DND-41 (cell line): Measurements from ENCODE around the gene CDH5.

Experiments
- ATAC-seq: fragments of 200-7000 bp; cut with Tn5 transposase; 3 replicates; pipeline ENCODE4 v1.9.1; 2021; ENCODE audit warnings: low read depth; ENCODE audit not compliant: insufficient read depth
- DNase-seq: peaks from one replicate; pipeline ENCODE4 v3.0.0-alpha.2; 2020
- H2AFZ ChIP-seq: 2 replicates; pipeline ENCODE4 v1.6.0; 2012; ENCODE audit warnings: low read depth, low read length
- H3K27ac ChIP-seq: 2 replicates; pipeline ENCODE4 v1.5.1; 2012; ENCODE audit warnings: low read length, inconsistent platforms
- H3K27me3 ChIP-seq: fragments of 200-600 bp; sonication (generic); 2 replicates; pipeline ENCODE4 v1.6.0; 2012; ENCODE audit warnings: low read length, mild to moderate bottlenecking, inconsistent platforms; ENCODE audit not compliant: insufficient read depth, poor library complexity
- H3K36me3 ChIP-seq: 2 replicates; pipeline ENCODE4 v1.5.1; 2012; ENCODE audit warnings: low read length, inconsistent platforms; ENCODE audit not compliant: insufficient read depth
- H3K4me1 ChIP-seq: 2 replicates; pipeline ENCODE4 v1.5.1; 2012; ENCODE audit warnings: mild to moderate bottlenecking, low read length; ENCODE audit not compliant: insufficient read depth
- H3K4me2 ChIP-seq: 2 replicates; pipeline ENCODE4 v1.6.0; 2012; ENCODE audit warnings: mild to moderate bottlenecking, moderate library complexity, low read length, inconsistent platforms; ENCODE audit not compliant: insufficient read depth
- H3K4me3 ChIP-seq, 2 experiments: fragments of 200-600 bp in 1 of 2; shearing (Covaris generic) in 1 of 2; 2 replicates each; pipeline ENCODE4 v1.5.1; 2012 to 2016; ENCODE audit warnings: inconsistent platforms in 2 of 2, low read length in 2 of 2, mild to moderate bottlenecking in 2 of 2, low read depth in 1 of 2, moderate library complexity in 1 of 2
- H3K79me2 ChIP-seq: 2 replicates; pipeline ENCODE4 v1.6.0; 2012; ENCODE audit warnings: low read length, inconsistent platforms; ENCODE audit not compliant: insufficient read depth
- H3K9ac ChIP-seq: 2 replicates; pipeline ENCODE4 v1.6.0; 2012; ENCODE audit warnings: low read depth, mild to moderate bottlenecking, inconsistent platforms, low read length, moderate library complexity
- H3K9me3 ChIP-seq: 2 replicates; pipeline ENCODE4 v1.5.1; 2012; ENCODE audit warnings: low read length, moderate library complexity, mild to moderate bottlenecking, inconsistent platforms; ENCODE audit not compliant: insufficient read depth, severe bottlenecking
- H4K20me1 ChIP-seq: 2 replicates; pipeline ENCODE4 v1.6.0; 2012; ENCODE audit warnings: low read length; ENCODE audit not compliant: insufficient read depth
- CTCF ChIP-seq: IDR thresholded peaks from 2 replicates; pipeline ENCODE4 v1.5.1; 2012; ENCODE audit warnings: borderline replicate concordance, low read length, moderate library complexity, mild to moderate bottlenecking; ENCODE audit not compliant: poor library complexity, severe bottlenecking; ENCODE audit errors: extremely low read depth
- EZH2 ChIP-seq: IDR thresholded peaks from 3 replicates; pipeline ENCODE4 v1.6.1; 2012; ENCODE audit warnings: borderline replicate concordance, low read depth, mild to moderate bottlenecking, moderate library complexity, low read length, inconsistent platforms; ENCODE audit not compliant: severe bottlenecking

CDH5 gene

GRCh38 chr16:66440271-66440802 is 73.8 kb downstream of the CDH5 start:
- Histone ChIP-seq H3K79me2 (no peaks in the 10 kb centered on the region), H3K4me2 (no peak overlapping the region), H3K27me3 (no peaks in the 10 kb centered on the region), H3K9ac (no peak overlapping the region), H3K9me3 (no peaks in the 10 kb centered on the region), H3K27ac (no peak overlapping the region), H2AFZ (no peak overlapping the region), H3K4me3 (no peak overlapping the region), H3K4me1 (no peaks in the 10 kb centered on the region), H3K36me3 (no peaks in the 10 kb centered on the region), H4K20me1 (no peaks in the 10 kb centered on the region)
- DNase-seq, result no peak
- no peak for TF ChIP-seq CTCF
- no peak for TF ChIP-seq EZH2
- no peak for ATAC-seq

- no peak for TF ChIP-seq EZH2
- Histone ChIP-seq H3K4me3 (no peak overlapping the region), H3K27ac (no peak overlapping the region), H4K20me1 (no peaks in the 10 kb centered on the region), H3K9ac (no peak overlapping the region), H3K36me3 (no peaks in the 10 kb centered on the region), H3K4me1 (no peaks in the 10 kb centered on the region), H3K4me2 (no peak overlapping the region), H3K79me2 (no peaks in the 10 kb centered on the region), H3K27me3 (no peaks in the 10 kb centered on the region), H2AFZ (no peak overlapping the region), H3K9me3 (no peaks in the 10 kb centered on the region)
- ATAC-seq (no peak), DNase-seq (no peak)
Observed at GRCh38 chr16:66440970-66441369, 74.5 kb downstream of the CDH5 start.

GRCh38 chr16:66441586-66442375 is 75.3 kb downstream of the CDH5 start:
- no peaks in the 10 kb centered on the region for H3K36me3 ChIP-seq
- no peak overlapping the region for H3K4me3 ChIP-seq
- H3K27ac ChIP-seq, result no peak overlapping the region
- no peaks in the 10 kb centered on the region for H3K79me2 ChIP-seq
- no peaks in the 10 kb centered on the region for H3K9me3 ChIP-seq
- no peak overlapping the region for H3K9ac ChIP-seq
- H4K20me1 ChIP-seq, result no peaks in the 10 kb centered on the region
- no peak overlapping the region for H2AFZ ChIP-seq
- TF ChIP-seq CTCF, result no peak
- TF ChIP-seq EZH2, result no peak
- no peaks in the 10 kb centered on the region for H3K27me3 ChIP-seq
- ATAC-seq, result no peak
- no peak for DNase-seq
- no peaks in the 10 kb centered on the region for H3K4me1 ChIP-seq
- H3K4me2 ChIP-seq, result no peak overlapping the region

- no peaks in the 10 kb centered on the region for H3K4me1 ChIP-seq
- ATAC-seq, result no peak
Observed at GRCh38 chr16:66442502-66443268, 76.2 kb downstream of the CDH5 start.

More at GRCh38 chr16:66442502-66443268, 76.2 kb downstream of the CDH5 start:
- no peak for DNase-seq
- Histone ChIP-seq H3K9ac (no peak overlapping the region), H3K4me2 (no peak overlapping the region), H3K4me3 (no peak overlapping the region), H2AFZ (no peak overlapping the region), H3K27ac (no peak overlapping the region), H3K36me3 (no peaks in the 10 kb centered on the region), H4K20me1 (no peaks in the 10 kb centered on the region), H3K9me3 (no peaks in the 10 kb centered on the region), H3K79me2 (no peaks in the 10 kb centered on the region), H3K27me3 (no peaks in the 10 kb centered on the region)
- no peak for TF ChIP-seq EZH2
- TF ChIP-seq CTCF, result no peak
